Lung (tissue), 12 donors: ENCODE results near the gene MAP4. TPM values are rescaled to one million over a fixed set of nuclear protein-coding genes. Genes with fewer than 3 reads are reported as not detected.
A peak's percentile ranks its signal among the peaks of the same experiment; 100 is the strongest.

Experiments used
- ATAC-seq: fragments of 200-7000 bp; cut with Tn5 transposase; one replicate; pipeline ENCODE4 v1.9.1; 2020; ENCODE audit warnings: moderate number of reproducible peaks; ENCODE audit not compliant: insufficient read depth, low FRiP score
- DNase-seq, 3 donors: peaks; one replicate each; pipeline ENCODE4 v3.0.0-alpha.2; 2013 to 2017
- H3K27ac ChIP-seq, 2 donors: one replicate each; pipeline ENCODE4 v1.5.1; 2013; ENCODE audit warnings: mild to moderate bottlenecking in 2 of 2, moderate library complexity in 2 of 2, control low read depth in 1 of 2, inconsistent platforms in 1 of 2, low read depth in 1 of 2, low read length in 1 of 2
- H3K27me3 ChIP-seq, 3 donors: one replicate each; pipeline ENCODE4 v1.5.1; 2013; ENCODE audit warnings: low read length in 2 of 3; ENCODE audit not compliant: control insufficient read depth in 3 of 3, insufficient read depth in 3 of 3
- H3K36me3 ChIP-seq, 4 donors: one replicate each; pipeline ENCODE4 v1.5.1; 2013; ENCODE audit warnings: low read length in 4 of 4, mild to moderate bottlenecking in 1 of 4, moderate library complexity in 1 of 4; ENCODE audit not compliant: control insufficient read depth in 4 of 4, insufficient read depth in 4 of 4
- H3K4me1 ChIP-seq, 5 donors: one replicate each; pipeline ENCODE4 v1.5.1; 2013; ENCODE audit warnings: low read length in 5 of 5, mild to moderate bottlenecking in 2 of 5, moderate library complexity in 1 of 5; ENCODE audit not compliant: control insufficient read depth in 5 of 5, insufficient read depth in 5 of 5
- H3K4me3 ChIP-seq: one replicate; pipeline ENCODE4 v1.5.1; 2013; ENCODE audit warnings: mild to moderate bottlenecking, control low read depth, moderate library complexity
- H3K9ac ChIP-seq, 2 donors: one replicate each; pipeline ENCODE4 v1.5.1; 2013; ENCODE audit warnings: low read length in 2 of 2, control low read depth in 1 of 2; ENCODE audit not compliant: insufficient read depth in 1 of 2
- H3K9me3 ChIP-seq, 4 donors: one replicate each; pipeline ENCODE4 v1.5.1; 2013; ENCODE audit warnings: low read length in 3 of 4, mild to moderate bottlenecking in 1 of 4, moderate library complexity in 1 of 4; ENCODE audit not compliant: control insufficient read depth in 4 of 4, insufficient read depth in 3 of 4
- CTCF ChIP-seq: IDR thresholded peaks from 2 replicates; pipeline ENCODE4 v1.5.1; 2012; ENCODE audit warnings: mild to moderate bottlenecking; ENCODE audit errors: control extremely low read depth, extremely low read depth
- WGBS, 2 donors: extraction: QIAGEN DNeasy Blood & Tissue Kit; methylation state at CpG; one replicate each; pipeline ENCODE4 v1.1.7; 2013; 5-methylcytosine and 5-hydroxymethylcytosine counted together
- polyA plus RNA-seq, 2 donors: library from polyadenylated mRNA; stranded (reverse); fragments of 200-250 nt; gene quantifications; one replicate each; pipeline ENCODE4 v1.2.1, GENCODE V29; 2013
- total RNA-seq, 2 donors: library from RNA; depleted of rRNA in 1 of 2; stranded (reverse); fragments of >200 nt in 1 of 2; gene quantifications; one replicate each; pipeline ENCODE4 v1.2.1, GENCODE V29; 2014 to 2021
- donor health status: control.
- donor health status: control.
- donor health status: Bipolar disorder and iron deficiency.
- donor health status: healthy.
- donor health status: DM: yes; HTN: yes; CAD: no.

MAP4 gene
- total and polyA plus RNA-seq, 4 donors = 62.6 to 203 (median 84.9) TPM

- WGBS, 2 donors = 89 to 94% methylated on average over 22 to 23 of the region's 23 CpGs
- peak in 1 of 3 donors; percentile 2 for DNase-seq
- ATAC-seq = no peak
Measured at GRCh38 chr3:47848599-47849117, 167.6 kb downstream of the MAP4 start.

DNA sequence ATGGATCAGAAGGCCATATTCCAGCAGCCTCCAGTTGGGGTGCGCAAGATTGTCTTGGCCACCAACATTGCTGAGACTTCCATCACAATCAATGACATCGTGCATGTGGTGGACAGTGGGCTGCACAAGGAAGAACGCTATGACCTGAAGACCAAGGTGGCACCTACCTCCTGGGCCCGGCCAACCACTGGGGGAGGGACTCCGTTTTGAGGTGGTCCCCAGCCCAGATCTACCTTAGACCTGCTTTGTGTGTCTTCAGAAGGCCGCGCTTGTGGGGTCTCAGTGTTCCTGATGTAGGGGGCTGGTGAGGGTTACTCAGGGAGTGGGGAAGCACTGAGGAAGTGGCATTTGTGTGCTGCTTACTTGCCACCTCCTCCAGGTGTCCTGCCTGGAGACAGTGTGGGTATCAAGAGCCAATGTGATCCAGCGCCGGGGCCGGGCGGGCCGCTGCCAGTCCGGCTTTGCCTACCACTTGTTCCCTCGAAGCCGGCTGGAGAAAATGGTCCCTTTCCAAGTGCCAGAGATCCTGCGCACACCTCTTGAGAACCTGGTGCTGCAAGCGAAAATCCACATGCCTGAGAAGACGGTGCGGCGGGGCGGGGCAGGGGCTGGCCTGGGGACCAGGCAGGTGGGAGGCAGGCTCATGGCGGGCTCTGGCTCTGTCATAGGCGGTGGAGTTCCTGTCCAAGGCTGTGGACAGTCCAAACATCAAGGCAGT lies 168.3 kb downstream of the MAP4 start:
- WGBS, 2 donors = 96 to 97% methylated on average over 22 to 23 of the region's 23 CpGs
- TF ChIP-seq CTCF = no peak

More at GRCh38 chr3:47848599-47849117, 167.6 kb downstream of the MAP4 start:
- TF ChIP-seq CTCF = no peak
- Histone ChIP-seq H3K27me3 (no peaks in the 10 kb centered on the region), H3K9me3 (no peaks in the 10 kb centered on the region), H3K36me3 (peaks cover 6 to 88% (median 37%) of the 10 kb centered on the region in 4 donors), H3K4me1 (no peaks in the 10 kb centered on the region), H3K9ac (no peak overlapping the region), H3K27ac (no peak overlapping the region), H3K4me3 (no peak overlapping the region)

DNA sequence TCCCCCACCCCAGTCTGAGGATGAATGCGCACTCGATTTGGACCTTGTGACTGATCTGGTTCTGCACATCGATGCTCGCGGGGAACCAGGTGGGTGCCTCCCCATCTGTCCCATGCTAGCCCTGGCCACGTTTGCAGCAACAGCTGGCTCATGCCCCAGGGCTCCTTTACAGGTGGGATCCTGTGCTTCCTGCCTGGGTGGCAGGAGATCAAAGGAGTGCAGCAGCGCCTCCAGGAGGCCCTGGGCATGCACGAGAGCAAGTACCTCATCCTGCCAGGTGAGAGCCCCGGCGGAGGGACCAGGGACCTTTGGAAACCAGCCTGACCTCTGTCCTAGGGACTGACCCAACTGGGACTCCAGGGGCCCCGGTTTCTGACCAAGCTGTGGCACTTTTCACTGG lies 169.0 kb downstream of the MAP4 start:
- ATAC-seq = no peak
- TF ChIP-seq CTCF = no peak
- Histone ChIP-seq H3K36me3 (peaks cover 12 to 86% (median 43%) of the 10 kb centered on the region in 4 donors), H3K4me1 (no peaks in the 10 kb centered on the region), H3K27me3 (no peaks in the 10 kb centered on the region), H3K27ac (no peak overlapping the region), H3K4me3 (no peak overlapping the region), H3K9me3 (no peaks in the 10 kb centered on the region), H3K9ac (no peak overlapping the region)
- 89 to 93% methylated on average over 11 of the region's 11 CpGs for WGBS, 2 donors
- DNase-seq = no peak

More for the DNA sequence above, 168.3 kb downstream of the MAP4 start:
- H3K9ac ChIP-seq = no peak overlapping the region
- H3K27ac ChIP-seq = no peak overlapping the region
- H3K36me3 ChIP-seq = peaks cover 11 to 88% (median 40%) of the 10 kb centered on the region in 4 donors
- ATAC-seq = no peak
- H3K4me3 ChIP-seq = no peak overlapping the region
- H3K4me1 ChIP-seq = no peaks in the 10 kb centered on the region
- no peaks in the 10 kb centered on the region for H3K27me3 ChIP-seq
- no peak for DNase-seq
- H3K9me3 ChIP-seq = no peaks in the 10 kb centered on the region
